HepG2 (cell line): Measurements from ENCODE around the gene VAV2. TPM values are rescaled to one million over a fixed set of nuclear protein-coding genes. Genes with fewer than 3 reads are reported as not detected.

Experiments
- ATF1 ChIP-seq: IDR thresholded peaks from 2 replicates; pipeline ENCODE4 v1.6.1; 2016; ENCODE audit warnings: mild to moderate bottlenecking, control low read depth
- ATF5 ChIP-seq: sonication (generic); formaldehyde crosslinking; IDR thresholded peaks from 2 replicates; pipeline ENCODE4 v1.4.0; 2020; ENCODE audit warnings: mild to moderate bottlenecking, low read depth, missing genetic modification reagents
- CCDC6 ChIP-seq: sonication (generic); formaldehyde crosslinking; IDR thresholded peaks from 2 replicates; pipeline ENCODE4 v1.8.1; 2022; ENCODE audit warnings: mild to moderate bottlenecking, missing genetic modification reagents, moderate library complexity
- FOXO4 ChIP-seq: sonication (generic); formaldehyde crosslinking; conservative IDR thresholded peaks from 2 replicates; pipeline ENCODE4 v1.8.1; 2023; ENCODE audit warnings: missing genetic modification reagents
- HNF4A ChIP-seq: sonication (generic); formaldehyde crosslinking; IDR thresholded peaks from 2 replicates; pipeline ENCODE4 v1.4.0; 2020; ENCODE audit warnings: missing genetic modification reagents
- HNRNPK ChIP-seq: fragments of 200-400 bp; formaldehyde crosslinking; IDR thresholded peaks from 2 replicates; pipeline ENCODE4 v1.6.1; 2018; ENCODE audit warnings: low read length, low read depth, moderate library complexity, mild to moderate bottlenecking; ENCODE audit not compliant: poor library complexity, severe bottlenecking
- HOXA7 ChIP-seq: sonication (generic); formaldehyde crosslinking; IDR thresholded peaks from 2 replicates; pipeline ENCODE4 v1.8.1; 2022; ENCODE audit warnings: mild to moderate bottlenecking, missing genetic modification reagents, moderate library complexity
- MED8 ChIP-seq: sonication (generic); formaldehyde crosslinking; IDR thresholded peaks from 2 replicates; pipeline ENCODE4 v1.8.1; 2023; ENCODE audit warnings: mild to moderate bottlenecking, missing genetic modification reagents; ENCODE audit not compliant: insufficient replicate concordance
- PAF1 ChIP-seq: IDR thresholded peaks from 2 replicates; pipeline ENCODE4 v1.6.1; 2016; ENCODE audit warnings: missing genetic modification reagents, missing compliant biosample characterization
- REXO4 ChIP-seq: sonication (generic); formaldehyde crosslinking; IDR thresholded peaks from 2 replicates; pipeline ENCODE4 v1.8.0; 2022; ENCODE audit warnings: missing genetic modification reagents, mild to moderate bottlenecking, borderline replicate concordance
- SKI ChIP-seq: fragments of 450-650 bp; IDR thresholded peaks from one replicate; pipeline ENCODE4 v1.6.1; 2018; ENCODE audit warnings: mild to moderate bottlenecking; ENCODE audit not compliant: partially characterized antibody
- SMARCE1 ChIP-seq: fragments of 450-650 bp; IDR thresholded peaks from 2 replicates; pipeline ENCODE4 v1.6.1; 2017; ENCODE audit warnings: borderline replicate concordance
- SNAI1 ChIP-seq: sonication (generic); formaldehyde crosslinking; IDR thresholded peaks from 2 replicates; pipeline ENCODE4 v1.5.0; 2020; ENCODE audit warnings: mild to moderate bottlenecking, missing genetic modification reagents, borderline replicate concordance
- TAF15 ChIP-seq: fragments of 200-400 bp; formaldehyde crosslinking; IDR thresholded peaks from one replicate; pipeline ENCODE4 v1.6.1; 2018; ENCODE audit warnings: mild to moderate bottlenecking, low read depth, low read length; ENCODE audit not compliant: poor library complexity, severe bottlenecking
- TFDP2 ChIP-seq: sonication (generic); formaldehyde crosslinking; IDR thresholded peaks from 2 replicates; pipeline ENCODE4 v1.4.0; 2020; ENCODE audit warnings: missing genetic modification reagents
- USF2 ChIP-seq, 2 experiments: sonication (generic) in 1 of 2; formaldehyde crosslinking in 1 of 2; IDR thresholded peaks; 2 replicates each; pipeline versions ENCODE4 v1.5.1 to v1.6.1; 2011 to 2020; ENCODE audit warnings: borderline replicate concordance in 1 of 2, low read depth in 1 of 2, low read length in 1 of 2, mild to moderate bottlenecking in 1 of 2, missing genetic modification reagents in 1 of 2, moderate library complexity in 1 of 2
- ZBTB33 ChIP-seq: sonication (generic); formaldehyde crosslinking; IDR thresholded peaks from 2 replicates; pipeline ENCODE4 v1.4.0; 2020; ENCODE audit warnings: missing genetic modification reagents
- ZIK1 ChIP-seq: sonication (generic); formaldehyde crosslinking; IDR thresholded peaks from 2 replicates; pipeline ENCODE4 v1.5.0; 2020; ENCODE audit warnings: mild to moderate bottlenecking, low read depth, missing genetic modification reagents, borderline replicate concordance
- ZNF121 ChIP-seq: sonication (generic); formaldehyde crosslinking; IDR thresholded peaks from 2 replicates; pipeline ENCODE4 v1.5.0; 2020; ENCODE audit warnings: mild to moderate bottlenecking, missing genetic modification reagents
- ZNF33A ChIP-seq: sonication (generic); formaldehyde crosslinking; IDR thresholded peaks from 2 replicates; pipeline ENCODE4 v1.5.1; 2020; ENCODE audit warnings: missing genetic modification reagents, mild to moderate bottlenecking, moderate library complexity, borderline replicate concordance
- ZNF7 ChIP-seq: IDR thresholded peaks from 2 replicates; pipeline ENCODE4 v1.6.1; 2016; ENCODE audit warnings: missing biosample characterization, missing genetic modification reagents
- polyA plus RNA-seq, 8 experiments: library from polyadenylated mRNA; depleted of rRNA in 3 of 8; stranded (reverse) in 7 of 8; unstranded in 1 of 8; fragments of >200 nt; fragmentation: Illumina TruSeq in 4 of 8; extraction: Trizol in 4 of 8; gene quantifications; 2 replicates each; pipeline versions ENCODE4 v1.2.1 to v1.2.3, GENCODE V29; 2011 to 2016; ENCODE audit warnings: low read depth in 4 of 8, missing spikeins in 1 of 8, mixed read lengths in 1 of 8; ENCODE audit not compliant: insufficient read depth in 1 of 8
- total RNA-seq, 5 experiments: library from RNA; depleted of rRNA; stranded (reverse); fragments of >200 nt; fragmentation: Illumina TruSeq; extraction: Trizol; gene quantifications; 2 replicates each; pipeline ENCODE4 v1.2.3, GENCODE V29; 2016; ENCODE audit warnings: low read depth in 1 of 5

Gene VAV2
- total and polyA plus RNA-seq, 2 of the 13 experiments (the other 11 are each of a cell fraction or from before 2014, with no cell fraction given), result 22.5 to 22.9 TPM

GRCh38 chr9:133990366-133991213 lies 1.5 kb downstream of the VAV2 start (continued):
- TF ChIP-seq FOXO4 (CRISPR knock-in tag) (no peak), HNF4A (CRISPR knock-in tag) (peak; percentile 32; the same call in 1 of the 2 replicates), TAF15 (no peak), ZNF121 (CRISPR knock-in tag) (no peak), SKI (peak; percentile 43), USF2 (IDR thresholded peaks at IDR 0.05; ENCODE audit: low read depth, low read length) (no peak), USF2 (CRISPR knock-in tag; IDR thresholded peaks at IDR 0.05; ENCODE audit: borderline replicate concordance) (no peak), HNRNPK (no peak), ZNF7 (CRISPR knock-in tag) (no peak), ZBTB33 (CRISPR knock-in tag) (0 out of 2 replicates have a peak, but pooled peaks have one; percentile 36), TFDP2 (CRISPR knock-in tag) (no peak), CCDC6 (CRISPR knock-in tag) (no peak; the same call in 1 of the 2 replicates), REXO4 (no peak), ATF5 (CRISPR knock-in tag) (no peak), ZIK1 (peak; percentile 27; the same call in 1 of the 2 replicates), SNAI1 (CRISPR knock-in tag) (0 out of 2 replicates have a peak, but pooled peaks have one; percentile 80), ATF1 (no peak), PAF1 (CRISPR knock-in tag) (no peak), MED8 (CRISPR knock-in tag) (no peak), HOXA7 (CRISPR knock-in tag) (no peak), ZNF33A (CRISPR knock-in tag) (no peak), SMARCE1 (no peak)
